ENCODE data around the gene FOSL2. TPM values are rescaled to one million over a fixed set of nuclear protein-coding genes. Genes with fewer than 3 reads are reported as not detected.
A peak's percentile ranks its signal among the peaks of the same experiment; 100 is the strongest.

Gene FOSL2
- total RNA-seq, 1 donor from 2014 or later, result 82.6 TPM

DNA sequence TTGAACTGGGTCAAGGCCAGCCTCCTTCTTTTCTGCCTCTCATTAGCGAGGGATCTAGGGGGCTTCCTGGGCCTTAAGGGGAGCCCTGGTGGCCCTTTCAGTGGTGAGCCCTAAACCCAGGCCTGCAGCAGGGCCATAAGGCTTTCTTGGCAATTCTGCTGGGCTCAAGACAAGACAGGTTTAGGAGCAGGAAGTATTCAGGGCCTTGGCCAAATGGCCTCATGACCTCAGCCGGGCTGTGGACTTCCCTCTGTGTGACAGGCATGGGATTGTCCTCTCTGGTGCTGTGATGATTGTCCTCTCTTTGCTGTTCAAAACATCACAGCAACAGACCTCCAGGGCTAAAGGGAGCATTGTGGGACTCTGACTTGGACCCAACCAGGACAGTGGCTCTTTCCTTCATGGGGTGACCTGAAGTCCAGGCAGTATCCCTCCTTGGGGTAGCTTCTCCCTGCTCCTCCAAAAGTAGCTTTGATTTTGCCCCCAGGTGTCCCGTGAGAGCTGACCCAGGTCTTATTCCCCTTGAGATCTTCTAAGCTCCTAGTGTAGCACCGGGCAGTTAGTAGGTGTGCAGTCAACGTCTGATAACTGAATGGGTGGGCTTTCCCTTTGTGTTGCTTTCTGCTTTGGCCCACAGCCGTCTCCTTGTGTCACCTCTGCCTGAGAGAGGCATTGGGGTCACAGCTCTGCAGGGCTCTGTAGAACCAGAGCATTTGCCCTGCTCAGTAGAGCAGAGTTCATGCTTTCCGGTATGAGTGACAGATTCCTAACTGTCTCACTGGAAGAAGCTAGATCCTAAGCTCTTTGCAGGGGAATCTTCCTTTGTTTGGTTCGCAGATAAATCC lies 14.7 kb downstream of the FOSL2 start:
- no peak for DNase-seq (ENCODE audit: extremely low spot score, unreplicated experiment)
- Mint-ChIP-seq H3K4me3 (ENCODE audit: unreplicated experiment) (no peak overlapping the region), H3K9me3 (ENCODE audit: unreplicated experiment) (no peaks in the 10 kb centered on the region), H3K27ac (ENCODE audit: unreplicated experiment) (peak overlapping the region; percentile 59), H3K36me3 (ENCODE audit: unreplicated experiment) (peaks cover 54% of the 10 kb centered on the region), H3K4me1 (ENCODE audit: unreplicated experiment) (peaks cover 46% of the 10 kb centered on the region), H3K27me3 (ENCODE audit: unreplicated experiment) (no peaks in the 10 kb centered on the region)
- TF ChIP-seq, protein P1, sequence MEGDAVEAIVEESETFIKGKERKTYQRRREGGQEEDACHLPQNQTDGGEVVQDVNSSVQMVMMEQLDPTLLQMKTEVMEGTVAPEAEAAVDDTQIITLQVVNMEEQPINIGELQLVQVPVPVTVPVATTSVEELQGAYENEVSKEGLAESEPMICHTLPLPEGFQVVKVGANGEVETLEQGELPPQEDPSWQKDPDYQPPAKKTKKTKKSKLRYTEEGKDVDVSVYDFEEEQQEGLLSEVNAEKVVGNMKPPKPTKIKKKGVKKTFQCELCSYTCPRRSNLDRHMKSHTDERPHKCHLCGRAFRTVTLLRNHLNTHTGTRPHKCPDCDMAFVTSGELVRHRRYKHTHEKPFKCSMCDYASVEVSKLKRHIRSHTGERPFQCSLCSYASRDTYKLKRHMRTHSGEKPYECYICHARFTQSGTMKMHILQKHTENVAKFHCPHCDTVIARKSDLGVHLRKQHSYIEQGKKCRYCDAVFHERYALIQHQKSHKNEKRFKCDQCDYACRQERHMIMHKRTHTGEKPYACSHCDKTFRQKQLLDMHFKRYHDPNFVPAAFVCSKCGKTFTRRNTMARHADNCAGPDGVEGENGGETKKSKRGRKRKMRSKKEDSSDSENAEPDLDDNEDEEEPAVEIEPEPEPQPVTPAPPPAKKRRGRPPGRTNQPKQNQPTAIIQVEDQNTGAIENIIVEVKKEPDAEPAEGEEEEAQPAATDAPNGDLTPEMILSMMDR (IDR thresholded peaks at IDR 0.05), result no peak

DNA sequence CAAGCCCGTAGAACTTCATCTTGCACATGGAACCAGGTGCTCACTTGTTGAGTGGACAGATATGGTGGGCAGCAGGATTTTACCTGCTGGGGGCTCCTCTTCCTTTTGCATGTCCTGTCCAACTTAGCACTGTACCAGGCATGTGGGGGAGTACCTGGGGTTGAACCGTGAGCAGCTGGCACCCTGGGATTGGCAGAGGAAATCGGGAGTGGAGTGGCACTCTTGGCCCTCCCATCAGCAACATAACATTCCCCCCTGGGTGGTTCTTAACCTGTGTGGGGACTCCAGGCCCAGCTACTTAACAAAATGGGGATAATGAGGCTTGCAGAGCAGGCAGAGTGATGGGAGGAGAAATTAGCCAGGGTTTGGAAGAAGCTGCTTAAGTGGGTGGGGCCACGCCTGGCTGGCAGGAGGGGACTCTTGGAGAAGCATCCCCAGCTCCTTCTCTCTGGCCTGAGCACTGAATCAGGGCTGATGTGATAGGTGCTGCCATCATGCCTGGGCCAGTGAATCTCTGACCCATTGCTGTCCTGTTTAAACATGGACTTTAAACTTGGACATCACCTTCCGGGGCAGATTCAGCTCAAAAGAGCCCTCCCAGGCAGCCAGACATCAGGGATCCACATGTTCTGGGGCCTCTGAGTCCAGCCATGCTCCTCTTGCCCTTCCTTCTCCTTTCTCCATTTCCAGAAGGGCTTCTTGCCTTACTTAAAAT lies 15.5 kb downstream of the FOSL2 start:
- H3K27ac Mint-ChIP-seq (ENCODE audit: unreplicated experiment), result peak overlapping the region; percentile 42
- H3K4me3 Mint-ChIP-seq (ENCODE audit: unreplicated experiment), result no peak overlapping the region
- no peaks in the 10 kb centered on the region for H3K27me3 Mint-ChIP-seq (ENCODE audit: unreplicated experiment)
- H3K36me3 Mint-ChIP-seq (ENCODE audit: unreplicated experiment), result peaks cover 59% of the 10 kb centered on the region
- no peak for DNase-seq (ENCODE audit: extremely low spot score, unreplicated experiment)
- peaks cover 45% of the 10 kb centered on the region for H3K4me1 Mint-ChIP-seq (ENCODE audit: unreplicated experiment)
- no peaks in the 10 kb centered on the region for H3K9me3 Mint-ChIP-seq (ENCODE audit: unreplicated experiment)
- TF ChIP-seq, protein P1 (IDR thresholded peaks at IDR 0.05), result no peak

DNA sequence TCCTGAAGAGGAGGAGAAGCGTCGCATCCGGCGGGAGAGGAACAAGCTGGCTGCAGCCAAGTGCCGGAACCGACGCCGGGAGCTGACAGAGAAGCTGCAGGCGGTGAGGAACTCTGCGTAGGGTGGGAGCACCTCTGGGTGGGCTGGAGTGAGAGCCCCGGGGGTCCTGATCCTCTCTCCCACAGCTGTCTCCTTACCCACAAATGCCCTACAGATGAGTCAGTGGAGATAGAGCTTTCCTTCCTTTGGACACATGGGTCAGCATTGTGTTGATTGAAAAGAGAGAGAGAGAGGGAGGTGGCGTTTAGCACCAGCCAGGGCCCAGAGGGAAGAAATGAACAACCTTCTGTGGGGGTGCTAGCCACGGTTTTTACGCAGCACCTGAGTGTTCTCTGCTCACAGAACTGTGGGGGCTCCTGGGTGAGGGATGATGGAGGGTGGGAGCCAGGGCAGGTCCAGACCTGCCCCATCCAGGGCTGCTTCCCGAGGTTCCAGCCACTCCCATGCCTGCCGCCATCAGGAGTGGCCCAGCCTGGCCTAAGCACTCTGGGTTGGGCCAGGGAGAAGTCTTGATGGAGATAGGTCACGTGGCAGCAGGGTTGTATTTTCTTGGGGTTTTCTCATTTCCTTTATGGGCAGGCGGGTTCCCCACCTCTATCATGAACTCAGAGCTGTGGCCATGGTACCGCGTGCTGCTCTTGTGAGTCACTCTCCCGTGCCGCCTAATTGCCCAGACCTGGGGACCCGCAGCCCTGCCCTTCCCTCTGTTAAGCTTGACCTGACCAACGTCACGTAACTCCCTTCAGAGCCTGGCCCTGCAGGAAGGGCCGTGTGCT lies 16.3 kb downstream of the FOSL2 start:
- no peak overlapping the region for H3K4me3 Mint-ChIP-seq (ENCODE audit: unreplicated experiment)
- H3K4me1 Mint-ChIP-seq (ENCODE audit: unreplicated experiment), result peaks cover 45% of the 10 kb centered on the region
- peaks cover 57% of the 10 kb centered on the region for H3K36me3 Mint-ChIP-seq (ENCODE audit: unreplicated experiment)
- H3K9me3 Mint-ChIP-seq (ENCODE audit: unreplicated experiment), result no peaks in the 10 kb centered on the region
- peak overlapping the region; percentile 42 for H3K27ac Mint-ChIP-seq (ENCODE audit: unreplicated experiment)
- no peaks in the 10 kb centered on the region for H3K27me3 Mint-ChIP-seq (ENCODE audit: unreplicated experiment)
- no peak for DNase-seq (ENCODE audit: extremely low spot score, unreplicated experiment)
- TF ChIP-seq, protein P1 (IDR thresholded peaks at IDR 0.05), result no peak

DNA sequence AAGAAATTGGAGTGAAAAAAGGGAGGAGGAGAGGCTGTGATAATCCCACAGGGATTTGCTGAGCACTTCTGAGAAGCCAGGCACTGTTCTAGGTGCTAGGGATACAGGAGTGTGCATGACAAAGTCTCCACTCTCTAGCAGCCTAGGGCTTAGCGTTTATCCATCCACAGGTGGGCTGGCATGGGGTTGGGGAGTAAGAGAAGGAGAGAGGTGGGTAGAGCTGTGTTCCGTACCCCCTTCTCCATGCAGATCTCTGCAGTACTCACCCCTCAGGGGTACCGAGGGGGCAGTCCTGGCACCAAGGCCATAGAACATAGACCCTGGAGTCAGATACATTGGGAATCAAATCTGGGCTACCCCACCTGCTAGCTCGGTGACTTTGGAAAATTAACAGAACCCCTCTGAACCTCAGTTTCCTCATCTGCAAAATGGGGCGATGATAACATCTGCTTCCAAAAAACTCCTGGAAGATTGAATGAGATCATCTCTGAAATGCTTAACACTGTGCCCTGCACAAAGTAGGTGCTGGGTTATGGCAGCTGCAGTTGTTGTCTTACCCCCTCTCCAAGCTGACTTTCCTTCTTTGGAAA lies 18.6 kb downstream of the FOSL2 start:
- TF ChIP-seq, protein P1 (IDR thresholded peaks at IDR 0.05), result no peak
- H3K27ac Mint-ChIP-seq (ENCODE audit: unreplicated experiment), result peak overlapping the region; percentile 18
- H3K4me1 Mint-ChIP-seq (ENCODE audit: unreplicated experiment), result peaks cover 41% of the 10 kb centered on the region
- H3K4me3 Mint-ChIP-seq (ENCODE audit: unreplicated experiment), result no peak overlapping the region
- no peaks in the 10 kb centered on the region for H3K9me3 Mint-ChIP-seq (ENCODE audit: unreplicated experiment)
- H3K36me3 Mint-ChIP-seq (ENCODE audit: unreplicated experiment), result peaks cover 64% of the 10 kb centered on the region
- H3K27me3 Mint-ChIP-seq (ENCODE audit: unreplicated experiment), result no peaks in the 10 kb centered on the region
- DNase-seq (ENCODE audit: extremely low spot score, unreplicated experiment), result no peak

All from osteocyte (in vitro differentiated cells).